Mammary epithelial cell (primary cell): ENCODE data around the gene EGFL6.
"Not testable (repeated sequence)": the region's sequence is repeated elsewhere in the genome, so short reads cannot be mapped to it uniquely, and the experiment has no call there.

Experiments used
- CTCF ChIP-seq, 2 donors: IDR thresholded peaks in 1 of 2; conservative IDR thresholded peaks in 1 of 2; 2 replicates each; pipeline ENCODE4 v1.5.1; 2011 to 2012; ENCODE audit warnings: inconsistent platforms in 2 of 2, low read length in 2 of 2, mild to moderate bottlenecking in 2 of 2, control low read depth in 1 of 2, low read depth in 1 of 2; ENCODE audit not compliant: insufficient read depth in 1 of 2; ENCODE audit errors: extremely low read depth in 1 of 2
- EZH2 ChIP-seq: IDR thresholded peaks from 2 replicates; pipeline ENCODE4 v1.6.1; 2012; ENCODE audit warnings: low read length, inconsistent platforms, borderline replicate concordance

- not testable (repeated sequence) for TF ChIP-seq CTCF (conservative IDR thresholded peaks at IDR 0.05 in 1 of 2, IDR thresholded peaks at IDR 0.05 in 1 of 2; ENCODE audit: extremely low read depth in 1 of 2, insufficient read depth in 1 of 2, low read depth in 1 of 2, low read length in 2 of 2); EZH2
These were observed 78.9 kb downstream of the EGFL6 start for GRCh38 chrX:13648336-13648735.
